ENCODE results near the gene TOGARAM1.

TOGARAM1 gene

GRCh38 chr14:44995770-44996294 is 33.8 kb downstream of the TOGARAM1 start:
- Histone ChIP-seq H4K20me1 (ENCODE audit: insufficient read depth, low read length) (no peaks in the 10 kb centered on the region), H3K4me3 (ENCODE audit: low read depth, low read length, poor library complexity, severe bottlenecking) (no peak overlapping the region), H3K4me1 (ENCODE audit: insufficient read depth, low read length, severe bottlenecking) (no peaks in the 10 kb centered on the region), H3K27ac (ENCODE audit: low read depth, low read length, poor library complexity, severe bottlenecking) (no peak overlapping the region), H3K27me3 (ENCODE audit: insufficient read depth, low read length) (no peaks in the 10 kb centered on the region), H3F3A (ENCODE audit: insufficient read depth, low read length) (no peaks in the 10 kb centered on the region), H3K9me2 (ENCODE audit: low read depth, low read length) (no peaks in the 10 kb centered on the region), H3K36me3 (ENCODE audit: insufficient read depth, low read length) (peaks cover 12% of the 10 kb centered on the region; the same call in 1 of the 2 replicates), H3K9ac (ENCODE audit: low read length) (no peak overlapping the region), H3K9me3 (ENCODE audit: low read length) (no peaks in the 10 kb centered on the region), H3K79me2 (ENCODE audit: insufficient read depth, low read length) (no peaks in the 10 kb centered on the region), H2AFZ (ENCODE audit: low read length) (no peak overlapping the region), H3K4me2 (ENCODE audit: low read length) (no peak overlapping the region)
- no peak for TF ChIP-seq EZH2 (IDR thresholded peaks at IDR 0.05; ENCODE audit: borderline replicate concordance, low read length)
- TF ChIP-seq CTCF (IDR thresholded peaks at IDR 0.05; ENCODE audit: low read length): no peak

GRCh38 chr14:45003924-45004323 is 41.9 kb downstream of the TOGARAM1 start:
- Histone ChIP-seq H2AFZ (ENCODE audit: low read length) (no peak overlapping the region), H3K27me3 (ENCODE audit: insufficient read depth, low read length) (no peaks in the 10 kb centered on the region), H3K9me3 (ENCODE audit: low read length) (no peaks in the 10 kb centered on the region), H3K4me2 (ENCODE audit: low read length) (no peak overlapping the region), H3K4me1 (ENCODE audit: insufficient read depth, low read length, severe bottlenecking) (no peaks in the 10 kb centered on the region), H3K4me3 (ENCODE audit: low read depth, low read length, poor library complexity, severe bottlenecking) (no peak overlapping the region), H3K9ac (ENCODE audit: low read length) (no peak overlapping the region), H3K27ac (ENCODE audit: low read depth, low read length, poor library complexity, severe bottlenecking) (no peak overlapping the region), H3F3A (ENCODE audit: insufficient read depth, low read length) (no peaks in the 10 kb centered on the region; the same call in 1 of the 2 replicates), H3K9me2 (ENCODE audit: low read depth, low read length) (no peaks in the 10 kb centered on the region), H3K79me2 (ENCODE audit: insufficient read depth, low read length) (no peaks in the 10 kb centered on the region), H3K36me3 (ENCODE audit: insufficient read depth, low read length) (peaks cover 18% of the 10 kb centered on the region), H4K20me1 (ENCODE audit: insufficient read depth, low read length) (no peaks in the 10 kb centered on the region)
- TF ChIP-seq CTCF (IDR thresholded peaks at IDR 0.05; ENCODE audit: low read length) (no peak), EZH2 (IDR thresholded peaks at IDR 0.05; ENCODE audit: borderline replicate concordance, low read length) (no peak)

GRCh38 chr14:45015133-45015532 is 53.1 kb downstream of the TOGARAM1 start:
- no peak overlapping the region for H3K9ac ChIP-seq (ENCODE audit: low read length)
- H4K20me1 ChIP-seq (ENCODE audit: insufficient read depth, low read length): no peaks in the 10 kb centered on the region
- H3K27me3 ChIP-seq (ENCODE audit: insufficient read depth, low read length): no peaks in the 10 kb centered on the region
- H3K4me2 ChIP-seq (ENCODE audit: low read length): no peak overlapping the region
- H3K9me2 ChIP-seq (ENCODE audit: low read depth, low read length): no peaks in the 10 kb centered on the region
- peaks cover 15% of the 10 kb centered on the region for H3K36me3 ChIP-seq (ENCODE audit: insufficient read depth, low read length)
- H3K4me1 ChIP-seq (ENCODE audit: insufficient read depth, low read length, severe bottlenecking): no peaks in the 10 kb centered on the region
- no peaks in the 10 kb centered on the region for H3K79me2 ChIP-seq (ENCODE audit: insufficient read depth, low read length)
- no peak overlapping the region for H3K4me3 ChIP-seq (ENCODE audit: low read depth, low read length, poor library complexity, severe bottlenecking)
- H3K27ac ChIP-seq (ENCODE audit: low read depth, low read length, poor library complexity, severe bottlenecking): no peak overlapping the region
- no peaks in the 10 kb centered on the region for H3K9me3 ChIP-seq (ENCODE audit: low read length)
- TF ChIP-seq EZH2 (IDR thresholded peaks at IDR 0.05; ENCODE audit: borderline replicate concordance, low read length): no peak
- no peak for TF ChIP-seq CTCF (IDR thresholded peaks at IDR 0.05; ENCODE audit: low read length)
- H2AFZ ChIP-seq (ENCODE audit: low read length): no peak overlapping the region
- H3F3A ChIP-seq (ENCODE audit: insufficient read depth, low read length): no peaks in the 10 kb centered on the region

All from OCI-LY1 (cell line).